Stimulated activated CD8-positive, alpha-beta memory T cell treated with anti-CD3 and anti-CD28 coated beads, Interleukin-12 subunit alpha, Interleukin-12 subunit beta, amount 100 ng/mL, for 4 hours (primary cell): ENCODE data around the gene VGF.
"Not testable (repeated sequence)": the region's sequence is repeated elsewhere in the genome, so short reads cannot be mapped to it uniquely, and the experiment has no call there.

Experiments used
- DNase-seq: peaks from one replicate; pipeline ENCODE4 v3.0.0-alpha.2; 2020; ENCODE audit warnings: low read depth

Gene VGF

DNA sequence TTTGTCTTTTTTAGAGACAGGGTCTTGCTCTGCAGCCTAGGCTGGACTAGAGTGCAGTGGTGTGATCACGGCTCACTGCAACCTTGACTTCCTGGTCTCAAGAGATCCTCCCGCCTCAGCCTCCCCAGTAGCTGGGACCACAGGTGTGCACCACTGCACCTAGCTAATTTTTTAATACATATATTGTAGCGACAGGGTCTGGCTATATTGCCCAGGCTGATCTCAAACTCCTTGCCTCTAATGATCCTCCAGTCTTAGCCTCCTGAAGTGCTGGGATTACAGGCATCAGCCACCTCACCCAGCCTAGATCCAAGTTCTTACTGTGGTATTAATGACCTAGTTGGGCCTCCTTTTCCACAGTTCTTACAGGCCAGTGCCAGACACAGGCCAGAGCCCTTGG lies 50.2 kb downstream of the VGF start:
- no peak for DNase-seq

DNA sequence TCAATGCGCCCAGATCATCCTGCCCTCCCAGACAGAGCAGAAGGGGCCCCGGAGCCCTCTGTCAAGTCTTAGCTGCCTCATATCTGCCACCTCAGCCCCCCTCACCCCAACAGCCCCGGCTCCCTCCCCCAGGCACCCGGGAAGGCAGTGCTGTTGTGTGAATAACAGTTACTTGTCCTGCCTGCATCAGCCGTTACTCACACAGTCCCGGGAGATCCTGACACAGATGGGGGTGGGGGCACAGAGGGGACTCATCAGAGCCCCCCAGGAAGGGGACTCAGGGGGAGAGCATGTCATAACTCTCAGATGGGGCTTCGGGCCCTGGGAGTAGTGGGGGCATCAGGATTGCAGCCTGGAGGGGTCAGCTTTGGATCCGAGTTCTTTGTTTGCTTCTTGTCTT lies 50.9 kb downstream of the VGF start:
- DNase-seq: no peak

DNA sequence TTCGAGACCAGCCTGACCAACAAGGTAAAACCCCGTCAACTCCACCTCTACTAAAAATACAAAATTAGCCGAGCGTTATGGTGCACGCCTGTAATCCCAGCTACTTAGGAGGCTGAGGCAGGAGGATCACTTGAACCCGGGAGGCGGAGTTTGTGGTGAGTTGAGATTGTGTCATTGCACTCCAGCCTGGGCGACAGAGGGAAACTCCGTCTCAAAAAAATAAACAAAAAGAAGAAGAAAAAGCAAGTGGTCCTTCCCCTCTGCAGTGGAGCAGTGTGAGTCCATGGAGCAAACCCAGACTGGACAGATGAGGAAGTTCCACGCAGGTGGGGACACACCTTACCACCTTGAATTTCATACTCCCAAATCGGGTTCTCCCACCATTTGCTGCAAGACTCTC lies 51.5 kb downstream of the VGF start:
- no peak for DNase-seq

DNA sequence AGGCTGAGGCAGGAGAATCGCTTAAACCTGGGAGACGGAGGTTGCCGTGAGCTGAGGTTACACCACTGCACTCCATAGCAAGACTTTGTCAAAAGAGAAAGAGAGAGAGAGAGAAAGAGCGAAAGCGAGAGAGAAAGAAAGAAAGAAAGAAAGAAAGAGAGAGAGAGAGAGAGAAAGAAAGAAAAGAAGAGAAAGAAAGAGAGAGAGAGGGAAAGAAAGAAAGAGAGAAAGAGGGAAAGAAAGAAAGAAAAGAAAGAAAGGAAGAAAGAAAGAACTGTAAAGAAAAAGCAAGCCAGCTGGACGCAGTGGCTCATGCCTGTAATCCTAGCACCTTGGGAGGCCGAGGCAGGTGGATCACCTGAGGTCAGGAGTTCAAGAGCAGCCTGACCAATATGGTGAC lies 52.2 kb downstream of the VGF start:
- DNase-seq: not testable (repeated sequence)
